BE2C (cell line): ENCODE results near the gene GRAMD4.

Experiments
- DNase-seq: peaks from one replicate; pipeline ENCODE4 v3.0.0-alpha.2; 2020
- H3K27me3 ChIP-seq: fragments of 250-450 bp; sonication (Bioruptor Pico); 2 replicates; pipeline ENCODE4 v1.5.1; 2020; ENCODE audit warnings: mild to moderate bottlenecking
- H3K36me3 ChIP-seq: fragments of 250-450 bp; sonication (Bioruptor Pico); 2 replicates; pipeline ENCODE4 v1.5.1; 2020; ENCODE audit warnings: mild to moderate bottlenecking
- H3K4me1 ChIP-seq: fragments of 250-450 bp; sonication (Bioruptor Pico); 2 replicates; pipeline ENCODE4 v1.5.1; 2020
- H3K4me3 ChIP-seq: 2 replicates; pipeline ENCODE4 v1.5.1; 2011; ENCODE audit warnings: low read depth, low read length
- H3K9me3 ChIP-seq: fragments of 250-450 bp; sonication (Bioruptor Pico); 2 replicates; pipeline ENCODE4 v1.5.1; 2020
- CTCF ChIP-seq: IDR thresholded peaks from 2 replicates; pipeline ENCODE4 v1.5.1; 2012; ENCODE audit warnings: mild to moderate bottlenecking, low read depth, low read length

The GRAMD4 gene

GRCh38 chr22:46574993-46575910 is 44.9 kb upstream of the GRAMD4 start:
- no peaks in the 10 kb centered on the region for H3K27me3 ChIP-seq
- H3K36me3 ChIP-seq: no peaks in the 10 kb centered on the region
- no peaks in the 10 kb centered on the region for H3K9me3 ChIP-seq
- peaks cover 31% of the 10 kb centered on the region for H3K4me1 ChIP-seq
- peak; percentile 95 for DNase-seq
- no peak; the same call in 1 of the 2 replicates for TF ChIP-seq CTCF
- H3K4me3 ChIP-seq: peak overlapping the region; percentile 54

- no peaks in the 10 kb centered on the region for H3K27me3 ChIP-seq
- TF ChIP-seq CTCF: no peak; the same call in 1 of the 2 replicates
- peak overlapping the region; percentile 54 for H3K4me3 ChIP-seq
- H3K36me3 ChIP-seq: no peaks in the 10 kb centered on the region; the same call in 1 of the 2 replicates
- peaks cover 33% of the 10 kb centered on the region for H3K4me1 ChIP-seq
- no peaks in the 10 kb centered on the region for H3K9me3 ChIP-seq
- DNase-seq: peak; percentile 66
These were observed 44.2 kb upstream of the GRAMD4 start for GRCh38 chr22:46575911-46576555.

- no peaks in the 10 kb centered on the region for H3K27me3 ChIP-seq
- H3K36me3 ChIP-seq: peaks cover 3% of the 10 kb centered on the region
- DNase-seq: peak; percentile 75
- peak overlapping the region; percentile 79 for H3K4me3 ChIP-seq
- H3K9me3 ChIP-seq: no peaks in the 10 kb centered on the region
- TF ChIP-seq CTCF: no peak
- H3K4me1 ChIP-seq: peaks cover 33% of the 10 kb centered on the region
These were observed 43.4 kb upstream of the GRAMD4 start for GRCh38 chr22:46576556-46577367.

GRCh38 chr22:46577368-46578249 is 42.6 kb upstream of the GRAMD4 start:
- DNase-seq: no peak
- Histone ChIP-seq H3K4me3 (peak overlapping the region; percentile 79), H3K4me1 (peaks cover 33% of the 10 kb centered on the region), H3K9me3 (no peaks in the 10 kb centered on the region), H3K27me3 (no peaks in the 10 kb centered on the region), H3K36me3 (peaks cover 4% of the 10 kb centered on the region)
- TF ChIP-seq CTCF: no peak

- Histone ChIP-seq H3K9me3 (no peaks in the 10 kb centered on the region), H3K36me3 (peaks cover 4% of the 10 kb centered on the region), H3K4me1 (peaks cover 33% of the 10 kb centered on the region), H3K27me3 (no peaks in the 10 kb centered on the region), H3K4me3 (peak overlapping the region; percentile 79)
- TF ChIP-seq CTCF: no peak
- DNase-seq: no peak
These were observed 41.8 kb upstream of the GRAMD4 start for GRCh38 chr22:46578251-46578823.
